ENCODE measurements around the gene HECA. TPM values are rescaled to one million over a fixed set of nuclear protein-coding genes. Genes with fewer than 3 reads are reported as not detected.

Gene HECA
- polyA plus RNA-seq, 1 of the 3 experiments (the other 2 are of a cell fraction) = 1.6 TPM

- Histone ChIP-seq H3K36me3 (replicated peaks in 1 of 2; ENCODE audit: control insufficient read depth in 1 of 2, insufficient read depth in 2 of 2, low read length in 1 of 2) (no peaks in the 10 kb centered on the region), H3K4me2 (no peak overlapping the region), H2AFZ (ENCODE audit: low read depth) (no peak overlapping the region), H3K9me2 (no peaks in the 10 kb centered on the region), H3K4me1 (ENCODE audit: control insufficient read depth in 1 of 2, insufficient read depth in 2 of 2, low read depth in 1 of 2, low read length in 1 of 2) (no peaks in the 10 kb centered on the region; a peak in 2 of 4 replicates), H3K79me2 (ENCODE audit: insufficient read depth) (no peaks in the 10 kb centered on the region), H4K20me1 (ENCODE audit: insufficient read depth) (no peaks in the 10 kb centered on the region), H3F3A (replicated peaks; ENCODE audit: insufficient read depth) (no peaks in the 10 kb centered on the region), H3K9ac (no peak overlapping the region), H3K27ac (ENCODE audit: low read depth in 2 of 2, low read length in 1 of 2) (no peak overlapping the region), H3K9me3 (no peaks in the 10 kb centered on the region; the same call in 1 of the 2 replicates), H3K4me3 (ENCODE audit: low read depth in 2 of 2, low read length in 1 of 2) (no peak overlapping the region), H3K27me3 (ENCODE audit: insufficient read depth) (no peaks in the 10 kb centered on the region)
- DNase-seq = no peak
- CTCF ChIA-PET = interaction anchor here (0.6 to 1.2 kb wide), 5 partner anchors 14 to 305 kb away, joined by 3 to 5 read pairs (median 3); no protein-coding TSS in a partner anchor
- POLR2A ChIA-PET = no interaction called here
- WGBS (ENCODE audit: low lambda C conversion rate) = 21% methylated on average over 1 of the region's 1 CpG
- TF ChIP-seq EP300 (IDR thresholded peaks at IDR 0.05; ENCODE audit: borderline replicate concordance in 1 of 2, low read depth in 1 of 2, low read length in 1 of 2) (no peak), GABPA (IDR thresholded peaks at IDR 0.05; ENCODE audit: low read depth) (no peak), FOXJ3 (CRISPR knock-in tag; IDR thresholded peaks at IDR 0.05) (no peak), ELF1 (IDR thresholded peaks at IDR 0.05) (no peak), SIN3A (IDR thresholded peaks at IDR 0.05; ENCODE audit: borderline replicate concordance, low read depth, low read length) (no peak), EZH2phosphoT487 (IDR thresholded peaks at IDR 0.05; ENCODE audit: borderline replicate concordance, low read depth) (no peak), YY1 (IDR thresholded peaks at IDR 0.05; ENCODE audit: low read depth) (no peak), NFIC (IDR thresholded peaks at IDR 0.05; ENCODE audit: borderline replicate concordance) (no peak), RXRA (IDR thresholded peaks at IDR 0.05; ENCODE audit: borderline replicate concordance, low read depth) (no peak), FOSL2 (IDR thresholded peaks at IDR 0.05; ENCODE audit: borderline replicate concordance, low read depth) (no peak), RFX5 (IDR thresholded peaks at IDR 0.05; ENCODE audit: low read length) (no peak), TAF1 (IDR thresholded peaks at IDR 0.05; ENCODE audit: borderline replicate concordance, low read depth, low read length) (no peak), GATA2 (CRISPR knock-in tag; IDR thresholded peaks at IDR 0.05) (no peak)
- TF ChIP-seq, protein P1, sequence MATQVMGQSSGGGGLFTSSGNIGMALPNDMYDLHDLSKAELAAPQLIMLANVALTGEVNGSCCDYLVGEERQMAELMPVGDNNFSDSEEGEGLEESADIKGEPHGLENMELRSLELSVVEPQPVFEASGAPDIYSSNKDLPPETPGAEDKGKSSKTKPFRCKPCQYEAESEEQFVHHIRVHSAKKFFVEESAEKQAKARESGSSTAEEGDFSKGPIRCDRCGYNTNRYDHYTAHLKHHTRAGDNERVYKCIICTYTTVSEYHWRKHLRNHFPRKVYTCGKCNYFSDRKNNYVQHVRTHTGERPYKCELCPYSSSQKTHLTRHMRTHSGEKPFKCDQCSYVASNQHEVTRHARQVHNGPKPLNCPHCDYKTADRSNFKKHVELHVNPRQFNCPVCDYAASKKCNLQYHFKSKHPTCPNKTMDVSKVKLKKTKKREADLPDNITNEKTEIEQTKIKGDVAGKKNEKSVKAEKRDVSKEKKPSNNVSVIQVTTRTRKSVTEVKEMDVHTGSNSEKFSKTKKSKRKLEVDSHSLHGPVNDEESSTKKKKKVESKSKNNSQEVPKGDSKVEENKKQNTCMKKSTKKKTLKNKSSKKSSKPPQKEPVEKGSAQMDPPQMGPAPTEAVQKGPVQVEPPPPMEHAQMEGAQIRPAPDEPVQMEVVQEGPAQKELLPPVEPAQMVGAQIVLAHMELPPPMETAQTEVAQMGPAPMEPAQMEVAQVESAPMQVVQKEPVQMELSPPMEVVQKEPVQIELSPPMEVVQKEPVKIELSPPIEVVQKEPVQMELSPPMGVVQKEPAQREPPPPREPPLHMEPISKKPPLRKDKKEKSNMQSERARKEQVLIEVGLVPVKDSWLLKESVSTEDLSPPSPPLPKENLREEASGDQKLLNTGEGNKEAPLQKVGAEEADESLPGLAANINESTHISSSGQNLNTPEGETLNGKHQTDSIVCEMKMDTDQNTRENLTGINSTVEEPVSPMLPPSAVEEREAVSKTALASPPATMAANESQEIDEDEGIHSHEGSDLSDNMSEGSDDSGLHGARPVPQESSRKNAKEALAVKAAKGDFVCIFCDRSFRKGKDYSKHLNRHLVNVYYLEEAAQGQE (IDR thresholded peaks at IDR 0.05; ENCODE audit: low read depth, low read length) = no peak
- TF ChIP-seq, protein P2, sequence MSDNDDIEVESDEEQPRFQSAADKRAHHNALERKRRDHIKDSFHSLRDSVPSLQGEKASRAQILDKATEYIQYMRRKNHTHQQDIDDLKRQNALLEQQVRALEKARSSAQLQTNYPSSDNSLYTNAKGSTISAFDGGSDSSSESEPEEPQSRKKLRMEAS (IDR thresholded peaks at IDR 0.05; ENCODE audit: low read depth) = no peak
- TF ChIP-seq, protein P3, sequence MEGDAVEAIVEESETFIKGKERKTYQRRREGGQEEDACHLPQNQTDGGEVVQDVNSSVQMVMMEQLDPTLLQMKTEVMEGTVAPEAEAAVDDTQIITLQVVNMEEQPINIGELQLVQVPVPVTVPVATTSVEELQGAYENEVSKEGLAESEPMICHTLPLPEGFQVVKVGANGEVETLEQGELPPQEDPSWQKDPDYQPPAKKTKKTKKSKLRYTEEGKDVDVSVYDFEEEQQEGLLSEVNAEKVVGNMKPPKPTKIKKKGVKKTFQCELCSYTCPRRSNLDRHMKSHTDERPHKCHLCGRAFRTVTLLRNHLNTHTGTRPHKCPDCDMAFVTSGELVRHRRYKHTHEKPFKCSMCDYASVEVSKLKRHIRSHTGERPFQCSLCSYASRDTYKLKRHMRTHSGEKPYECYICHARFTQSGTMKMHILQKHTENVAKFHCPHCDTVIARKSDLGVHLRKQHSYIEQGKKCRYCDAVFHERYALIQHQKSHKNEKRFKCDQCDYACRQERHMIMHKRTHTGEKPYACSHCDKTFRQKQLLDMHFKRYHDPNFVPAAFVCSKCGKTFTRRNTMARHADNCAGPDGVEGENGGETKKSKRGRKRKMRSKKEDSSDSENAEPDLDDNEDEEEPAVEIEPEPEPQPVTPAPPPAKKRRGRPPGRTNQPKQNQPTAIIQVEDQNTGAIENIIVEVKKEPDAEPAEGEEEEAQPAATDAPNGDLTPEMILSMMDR (IDR thresholded peaks at IDR 0.05) = no peak
- TF ChIP-seq, protein P4, sequence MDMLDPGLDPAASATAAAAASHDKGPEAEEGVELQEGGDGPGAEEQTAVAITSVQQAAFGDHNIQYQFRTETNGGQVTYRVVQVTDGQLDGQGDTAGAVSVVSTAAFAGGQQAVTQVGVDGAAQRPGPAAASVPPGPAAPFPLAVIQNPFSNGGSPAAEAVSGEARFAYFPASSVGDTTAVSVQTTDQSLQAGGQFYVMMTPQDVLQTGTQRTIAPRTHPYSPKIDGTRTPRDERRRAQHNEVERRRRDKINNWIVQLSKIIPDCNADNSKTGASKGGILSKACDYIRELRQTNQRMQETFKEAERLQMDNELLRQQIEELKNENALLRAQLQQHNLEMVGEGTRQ (IDR thresholded peaks at IDR 0.05; ENCODE audit: borderline replicate concordance, low read depth, low read length) = no peak
These were observed 17.1 kb upstream of the HECA start for GRCh38 chr6:139117734-139118133.
